ENCODE results near the gene ADRA1B.

GRCh38 chr5:159987031-159987674 lies 70.9 kb downstream of the ADRA1B start:
- TF ChIP-seq, protein P1, sequence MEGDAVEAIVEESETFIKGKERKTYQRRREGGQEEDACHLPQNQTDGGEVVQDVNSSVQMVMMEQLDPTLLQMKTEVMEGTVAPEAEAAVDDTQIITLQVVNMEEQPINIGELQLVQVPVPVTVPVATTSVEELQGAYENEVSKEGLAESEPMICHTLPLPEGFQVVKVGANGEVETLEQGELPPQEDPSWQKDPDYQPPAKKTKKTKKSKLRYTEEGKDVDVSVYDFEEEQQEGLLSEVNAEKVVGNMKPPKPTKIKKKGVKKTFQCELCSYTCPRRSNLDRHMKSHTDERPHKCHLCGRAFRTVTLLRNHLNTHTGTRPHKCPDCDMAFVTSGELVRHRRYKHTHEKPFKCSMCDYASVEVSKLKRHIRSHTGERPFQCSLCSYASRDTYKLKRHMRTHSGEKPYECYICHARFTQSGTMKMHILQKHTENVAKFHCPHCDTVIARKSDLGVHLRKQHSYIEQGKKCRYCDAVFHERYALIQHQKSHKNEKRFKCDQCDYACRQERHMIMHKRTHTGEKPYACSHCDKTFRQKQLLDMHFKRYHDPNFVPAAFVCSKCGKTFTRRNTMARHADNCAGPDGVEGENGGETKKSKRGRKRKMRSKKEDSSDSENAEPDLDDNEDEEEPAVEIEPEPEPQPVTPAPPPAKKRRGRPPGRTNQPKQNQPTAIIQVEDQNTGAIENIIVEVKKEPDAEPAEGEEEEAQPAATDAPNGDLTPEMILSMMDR (IDR thresholded peaks at IDR 0.05) = peak; percentile 49 to 87 (median 81)
- TF ChIP-seq POLR2A (IDR thresholded peaks at IDR 0.05) (no peak), EP300 (IDR thresholded peaks at IDR 0.05) (no peak)

Measured in ovary (tissue), 3 donors.